SH-SY5Y (cell line): ENCODE measurements around the gene CDC42SE1.

ENCODE experiments used
- GATA2 ChIP-seq: IDR thresholded peaks from 2 replicates; pipeline ENCODE4 v1.6.1; 2011; ENCODE audit warnings: mild to moderate bottlenecking, low read depth, low read length
- GATA3 ChIP-seq: IDR thresholded peaks from 2 replicates; pipeline ENCODE4 v1.6.1; 2011; ENCODE audit warnings: low read depth, mild to moderate bottlenecking, low read length, moderate library complexity

- TF ChIP-seq GATA2 = no peak
- no peak for TF ChIP-seq GATA3
Measured at GRCh38 chr1:151010346-151010726, 49.1 kb downstream of the CDC42SE1 start.
